IMR-90 (cell line): Measurements from ENCODE around the gene SEMA4D. TPM values are rescaled to one million over a fixed set of nuclear protein-coding genes. Genes with fewer than 3 reads are reported as not detected.

Source experiments
- ATAC-seq: fragments of 200-7000 bp; cut with Tn5 transposase; 2 replicates; pipeline ENCODE4 v1.9.1; 2020; ENCODE audit warnings: low read depth, mild to moderate bottlenecking, moderate library complexity
- BruUV-seq: library from RNA; stranded (reverse); fragments of 400-500 nt; replicated peaks from 2 replicates; lab custom pipeline; 2021; lab: Mats Ljungman, UMichigan
- CTCF ChIA-PET: fragments of 300-600 bp; formaldehyde crosslinking; extraction: SDS; loops from one replicate; lab custom pipeline; 2021; ENCODE audit warnings: antibody characterized with exemption; lab: Yijun Ruan, JAX
- POLR2A ChIA-PET: fragments of 300-600 bp; sonication (Branson Sonifier 250); formaldehyde crosslinking; loops from one replicate; lab custom pipeline; 2022; ENCODE audit warnings: antibody characterized with exemption; ENCODE audit not compliant: unreplicated experiment; lab: Charles Lee
- DNase-seq: peaks from one replicate; pipeline ENCODE4 v3.0.0; 2013
- H2AFZ ChIP-seq: replicated peaks from 2 replicates; pipeline ENCODE3; 2013; ENCODE audit warnings: low read length, mild to moderate bottlenecking; ENCODE audit not compliant: poor library complexity
- H2AK5ac ChIP-seq: 2 replicates; pipeline ENCODE4 v1.6.1; 2013; ENCODE audit warnings: low read depth, low read length, inconsistent platforms
- H2AK9ac ChIP-seq: replicated peaks from 2 replicates; pipeline ENCODE3; 2013; ENCODE audit warnings: mild to moderate bottlenecking, low read depth, low read length, moderate library complexity; ENCODE audit not compliant: poor library complexity
- H2BK120ac ChIP-seq: 2 replicates; pipeline ENCODE4 v1.6.1; 2013; ENCODE audit warnings: low read depth, low read length, inconsistent platforms
- H2BK15ac ChIP-seq: 3 replicates; pipeline ENCODE4 v1.6.1; 2013; ENCODE audit warnings: low read depth, low read length, inconsistent platforms
- H2BK20ac ChIP-seq: 2 replicates; pipeline ENCODE4 v1.6.1; 2013; ENCODE audit warnings: low read depth, mild to moderate bottlenecking, inconsistent platforms, low read length, moderate library complexity
- H2BK5ac ChIP-seq: 2 replicates; pipeline ENCODE4 v1.6.1; 2013; ENCODE audit warnings: mild to moderate bottlenecking, low read depth, low read length, inconsistent platforms; ENCODE audit not compliant: poor library complexity, severe bottlenecking
- H3K14ac ChIP-seq: replicated peaks from 2 replicates; pipeline ENCODE4 v1.6.1; 2013; ENCODE audit warnings: low read depth, low read length, inconsistent platforms
- H3K18ac ChIP-seq: 2 replicates; pipeline ENCODE4 v1.6.1; 2013; ENCODE audit warnings: low read depth, low read length, control low read depth
- H3K23ac ChIP-seq: 2 replicates; pipeline ENCODE4 v1.6.1; 2013; ENCODE audit warnings: low read depth, low read length, inconsistent platforms
- H3K27ac ChIP-seq: 2 replicates; pipeline ENCODE4 v1.5.1; 2013; ENCODE audit warnings: mild to moderate bottlenecking, control low read depth, low read length; ENCODE audit not compliant: insufficient read depth
- H3K27me3 ChIP-seq: 2 replicates; pipeline ENCODE4 v1.6.1; 2013; ENCODE audit warnings: low read length; ENCODE audit not compliant: control insufficient read depth, insufficient read depth
- H3K36me3 ChIP-seq: 2 replicates; pipeline ENCODE4 v1.6.1; 2013; ENCODE audit warnings: low read length, mixed read lengths; ENCODE audit not compliant: control insufficient read depth, insufficient read depth
- H3K4ac ChIP-seq: 2 replicates; pipeline ENCODE4 v1.6.1; 2013; ENCODE audit warnings: low read depth, low read length, inconsistent platforms
- H3K4me1 ChIP-seq: 2 replicates; pipeline ENCODE4 v1.6.1; 2013; ENCODE audit warnings: low read length, mixed read lengths; ENCODE audit not compliant: control insufficient read depth, insufficient read depth
- H3K4me2 ChIP-seq: 2 replicates; pipeline ENCODE4 v1.6.1; 2013; ENCODE audit warnings: low read depth, mild to moderate bottlenecking, control low read depth, low read length, moderate library complexity
- H3K4me3 ChIP-seq: 2 replicates; pipeline ENCODE4 v1.5.1; 2013; ENCODE audit warnings: low read depth, mild to moderate bottlenecking, control low read depth, low read length, moderate library complexity; ENCODE audit not compliant: insufficient read depth
- H3K56ac ChIP-seq: 2 replicates; pipeline ENCODE4 v1.6.1; 2013; ENCODE audit warnings: low read length, inconsistent platforms; ENCODE audit not compliant: insufficient read depth; ENCODE audit errors: extremely low read depth
- H3K79me1 ChIP-seq, 2 experiments: 2 replicates each; pipeline ENCODE4 v1.6.1; 2013; ENCODE audit warnings: low read length in 2 of 2, inconsistent platforms in 1 of 2, low read depth in 1 of 2
- H3K9ac ChIP-seq: 2 replicates; pipeline ENCODE4 v1.6.1; 2013; ENCODE audit warnings: low read depth, low read length, control low read depth
- H3K9me1 ChIP-seq: 2 replicates; pipeline ENCODE4 v1.6.1; 2013; ENCODE audit warnings: low read length, inconsistent platforms; ENCODE audit not compliant: insufficient read depth
- H3K9me3 ChIP-seq: 2 replicates; pipeline ENCODE4 v1.6.1; 2013; ENCODE audit warnings: low read length; ENCODE audit not compliant: control insufficient read depth, insufficient read depth
- H4K20me1 ChIP-seq: 2 replicates; pipeline ENCODE4 v1.6.1; 2013; ENCODE audit warnings: low read length, inconsistent platforms; ENCODE audit not compliant: insufficient read depth
- H4K5ac ChIP-seq: 2 replicates; pipeline ENCODE4 v1.6.1; 2013; ENCODE audit warnings: mild to moderate bottlenecking, low read depth, low read length, control low read depth
- H4K8ac ChIP-seq, 2 experiments: 2 replicates each; pipeline ENCODE4 v1.6.1; 2013; ENCODE audit warnings: low read depth in 2 of 2, low read length in 2 of 2, control low read depth in 1 of 2, inconsistent platforms in 1 of 2
- H4K91ac ChIP-seq: 2 replicates; pipeline ENCODE4 v1.6.1; 2013; ENCODE audit warnings: low read depth, low read length, inconsistent platforms; ENCODE audit not compliant: insufficient read depth
- BHLHE40 ChIP-seq: fragments of 150-350 bp; IDR thresholded peaks from 2 replicates; pipeline ENCODE4 v1.6.1; 2016; ENCODE audit warnings: mild to moderate bottlenecking, low read depth, low read length
- CEBPB ChIP-seq: IDR thresholded peaks from 2 replicates; pipeline ENCODE4 v1.6.1; 2012; ENCODE audit warnings: low read depth, low read length, improper control_type of control experiment
- CHD1 ChIP-seq: IDR thresholded peaks from 2 replicates; pipeline ENCODE4 v1.6.1; 2012; ENCODE audit warnings: low read depth, low read length, improper control_type of control experiment
- FOS ChIP-seq: fragments of 150-350 bp; IDR thresholded peaks from 2 replicates; pipeline ENCODE4 v1.6.1; 2016; ENCODE audit warnings: low read depth, low read length
- MAFK ChIP-seq: IDR thresholded peaks from 2 replicates; pipeline ENCODE4 v1.6.1; 2012; ENCODE audit warnings: low read depth, low read length, improper control_type of control experiment
- MAZ ChIP-seq: IDR thresholded peaks from 2 replicates; pipeline ENCODE4 v1.6.1; 2012; ENCODE audit warnings: low read depth, mild to moderate bottlenecking, low read length, improper control_type of control experiment, moderate library complexity, borderline replicate concordance
- MXI1 ChIP-seq: IDR thresholded peaks from 2 replicates; pipeline ENCODE4 v1.6.1; 2012; ENCODE audit warnings: low read depth, mild to moderate bottlenecking, low read length, moderate library complexity, borderline replicate concordance
- NFE2L2 ChIP-seq: fragments of 150-350 bp; IDR thresholded peaks from 2 replicates; pipeline ENCODE4 v1.6.1; 2016; ENCODE audit warnings: low read depth, mild to moderate bottlenecking, low read length
- POLR2A ChIP-seq: IDR thresholded peaks from 2 replicates; pipeline ENCODE4 v1.6.1; 2012; ENCODE audit warnings: mild to moderate bottlenecking, low read depth, low read length
- RAD21 ChIP-seq: IDR thresholded peaks from 2 replicates; pipeline ENCODE4 v1.6.1; 2012; ENCODE audit warnings: low read length, improper control_type of control experiment
- RFX5 ChIP-seq: IDR thresholded peaks from 2 replicates; pipeline ENCODE4 v1.8.0; 2012; ENCODE audit warnings: low read depth, mild to moderate bottlenecking, low read length, moderate library complexity
- SMC3 ChIP-seq: fragments of 150-350 bp; IDR thresholded peaks from 2 replicates; pipeline ENCODE4 v1.6.1; 2016; ENCODE audit warnings: low read depth, mild to moderate bottlenecking, antibody characterized with exemption, low read length, moderate library complexity
- WGBS, 2 experiments: methylation state at CpG; one replicate each; pipeline versions ENCODE4 v1.1.5 to v1.1.7; 2013; ENCODE audit warnings: missing lambda C conversion rate in 2 of 2; ENCODE audit not compliant: insufficient read length in 1 of 2; ENCODE audit errors: extremely low coverage in 2 of 2; 5-methylcytosine and 5-hydroxymethylcytosine counted together
- dilution Hi-C: fragments of 300-500 bp; cut with HindIII; formaldehyde crosslinking; loops from one replicate; pipeline ENCODE4 v1.14.3; 2018; ENCODE audit warnings: low sequenced_read_pairs; ENCODE audit not compliant: unreplicated experiment
- in situ Hi-C: fragments of 300-500 bp; cut with MboI; formaldehyde crosslinking; loops from 3 replicates; pipeline ENCODE4 v1.14.3; 2019; ENCODE audit warnings: low sequenced_read_pairs, inconsistent platforms, mixed read lengths
- intact Hi-C: fragments of 100-400 bp; cut with micrococcal nuclease; formaldehyde crosslinking; loops from 2 replicates; pipeline ENCODE4 v1.10.0; 2022
- polyA plus RNA-seq, 3 experiments: library from polyadenylated mRNA; depleted of rRNA; stranded (reverse); fragments of >200 nt; gene quantifications; 2 replicates each; pipeline ENCODE4 v1.2.3, GENCODE V29; 2012; ENCODE audit warnings: low replicate concordance in 1 of 3
- total RNA-seq: library from RNA; depleted of rRNA; stranded (reverse); fragments of >200 nt; gene quantifications from 2 replicates; pipeline ENCODE4 v1.2.3, GENCODE V29; 2012
- TF ChIP-seq, protein P1 (sequence below): conservative IDR thresholded peaks from 2 replicates; pipeline ENCODE4 v1.5.1; 2012; ENCODE audit warnings: mild to moderate bottlenecking, low read depth, low read length, improper control_type of control experiment
- TF ChIP-seq, protein P2 (sequence below): fragments of 150-350 bp; IDR thresholded peaks from 2 replicates; pipeline ENCODE4 v1.6.1; 2017; ENCODE audit warnings: mild to moderate bottlenecking, antibody characterized with exemption, low read length, low read depth

SEMA4D gene
- total and polyA plus RNA-seq, 2 of the 4 experiments (the other 2 are of a cell fraction): 0.90 to 1.5 TPM

DNA sequence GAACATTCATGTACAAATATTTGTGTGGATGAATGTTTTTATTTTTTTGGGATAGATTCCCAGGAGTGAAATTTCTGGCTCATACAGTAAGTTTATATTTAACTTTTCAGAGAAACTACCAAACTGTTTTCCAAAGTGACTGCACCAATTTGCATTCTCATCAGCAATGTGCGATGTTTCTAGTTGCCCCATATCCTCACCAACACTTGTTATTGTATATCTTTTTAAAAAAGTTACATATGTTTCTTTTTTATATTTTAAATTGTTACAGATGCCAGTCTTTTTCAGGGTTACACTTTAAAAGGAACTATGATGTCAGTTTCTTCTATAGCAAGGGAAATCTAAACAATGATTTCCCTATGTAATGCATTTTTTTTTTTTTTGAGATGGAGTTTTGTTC is 49.1 kb upstream of the SEMA4D start:
- no peaks in the 10 kb centered on the region for H3K36me3 ChIP-seq
- H2AK5ac ChIP-seq: no peak overlapping the region
- H3K27me3 ChIP-seq: peaks cover 4% of the 10 kb centered on the region
- DNase-seq: no peak
- H4K5ac ChIP-seq: no peak overlapping the region
- no peak overlapping the region for H3K27ac ChIP-seq
- peaks cover 4% of the 10 kb centered on the region for H3K9me3 ChIP-seq
- H3K23ac ChIP-seq: no peak overlapping the region
- no peaks in the 10 kb centered on the region for H3K4me1 ChIP-seq
- H3K9ac ChIP-seq: no peak overlapping the region
- H2BK120ac ChIP-seq: no peak overlapping the region
- no TSS peak for BruUV-seq
- CTCF ChIA-PET: interaction anchor here (0.6 kb wide), 1 partner anchor 24 kb away, joined by 3 read pairs; no protein-coding TSS in a partner anchor
- no peak overlapping the region for H2AK9ac ChIP-seq
- H3K4me3 ChIP-seq: no peak overlapping the region
- intact Hi-C loops (no loop called here), dilution Hi-C loops (no loop called here), in situ Hi-C loops (no loop called here)
- no peak overlapping the region for H4K8ac ChIP-seq
- no CpG with 5 or more reads among the region's 1 CpG for WGBS, 2 experiments
- TF ChIP-seq MXI1: no peak
- no peak for TF ChIP-seq CEBPB
- TF ChIP-seq NFE2L2: no peak
- no peak for TF ChIP-seq SMC3
- no peak for TF ChIP-seq POLR2A
- TF ChIP-seq FOS: no peak
- TF ChIP-seq RAD21: no peak
- TF ChIP-seq MAFK: no peak
- no peak for TF ChIP-seq CHD1
- TF ChIP-seq MAZ: no peak
- TF ChIP-seq, protein P1, sequence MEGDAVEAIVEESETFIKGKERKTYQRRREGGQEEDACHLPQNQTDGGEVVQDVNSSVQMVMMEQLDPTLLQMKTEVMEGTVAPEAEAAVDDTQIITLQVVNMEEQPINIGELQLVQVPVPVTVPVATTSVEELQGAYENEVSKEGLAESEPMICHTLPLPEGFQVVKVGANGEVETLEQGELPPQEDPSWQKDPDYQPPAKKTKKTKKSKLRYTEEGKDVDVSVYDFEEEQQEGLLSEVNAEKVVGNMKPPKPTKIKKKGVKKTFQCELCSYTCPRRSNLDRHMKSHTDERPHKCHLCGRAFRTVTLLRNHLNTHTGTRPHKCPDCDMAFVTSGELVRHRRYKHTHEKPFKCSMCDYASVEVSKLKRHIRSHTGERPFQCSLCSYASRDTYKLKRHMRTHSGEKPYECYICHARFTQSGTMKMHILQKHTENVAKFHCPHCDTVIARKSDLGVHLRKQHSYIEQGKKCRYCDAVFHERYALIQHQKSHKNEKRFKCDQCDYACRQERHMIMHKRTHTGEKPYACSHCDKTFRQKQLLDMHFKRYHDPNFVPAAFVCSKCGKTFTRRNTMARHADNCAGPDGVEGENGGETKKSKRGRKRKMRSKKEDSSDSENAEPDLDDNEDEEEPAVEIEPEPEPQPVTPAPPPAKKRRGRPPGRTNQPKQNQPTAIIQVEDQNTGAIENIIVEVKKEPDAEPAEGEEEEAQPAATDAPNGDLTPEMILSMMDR: no peak
- TF ChIP-seq BHLHE40: no peak
- TF ChIP-seq RFX5: no peak
- TF ChIP-seq, protein P2, sequence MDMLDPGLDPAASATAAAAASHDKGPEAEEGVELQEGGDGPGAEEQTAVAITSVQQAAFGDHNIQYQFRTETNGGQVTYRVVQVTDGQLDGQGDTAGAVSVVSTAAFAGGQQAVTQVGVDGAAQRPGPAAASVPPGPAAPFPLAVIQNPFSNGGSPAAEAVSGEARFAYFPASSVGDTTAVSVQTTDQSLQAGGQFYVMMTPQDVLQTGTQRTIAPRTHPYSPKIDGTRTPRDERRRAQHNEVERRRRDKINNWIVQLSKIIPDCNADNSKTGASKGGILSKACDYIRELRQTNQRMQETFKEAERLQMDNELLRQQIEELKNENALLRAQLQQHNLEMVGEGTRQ: no peak
- no peak overlapping the region for H4K91ac ChIP-seq
- no peaks in the 10 kb centered on the region for H3K79me1 ChIP-seq
- H2BK20ac ChIP-seq: no peak overlapping the region
- H3K4ac ChIP-seq: no peak overlapping the region
- no peak overlapping the region for H3K18ac ChIP-seq
- H3K14ac ChIP-seq: no peak overlapping the region
- ATAC-seq: no peak
- no peak overlapping the region for H2BK5ac ChIP-seq
- no peak overlapping the region for H2BK15ac ChIP-seq
- H2AFZ ChIP-seq: no peak overlapping the region
- no peak overlapping the region for H3K4me2 ChIP-seq
- no peaks in the 10 kb centered on the region for H3K9me1 ChIP-seq
- no peaks in the 10 kb centered on the region for H4K20me1 ChIP-seq
- POLR2A ChIA-PET: no interaction called here
- no peak overlapping the region for H3K56ac ChIP-seq
